CD4-positive, CD25-positive, alpha-beta regulatory T cell (primary cell): ENCODE results near the gene CDKAL1. TPM values are rescaled to one million over a fixed set of nuclear protein-coding genes. Genes with fewer than 3 reads are reported as not detected.
"Not testable (repeated sequence)": the region's sequence is repeated elsewhere in the genome, so short reads cannot be mapped to it uniquely, and the experiment has no call there.

Source experiments
- ATAC-seq, 2 donors: fragments of 150-1000 bp; cut with Tn5 transposase; one replicate each; pipeline ENCODE4 v1.10.0; 2021; ENCODE audit warnings: low read depth in 2 of 2, moderate number of reproducible peaks in 2 of 2, moderate library complexity in 1 of 2
- DNase-seq, 3 donors: peaks; one replicate each; pipeline versions ENCODE4 v3.0.0 to v3.0.0-alpha.2; 2012 to 2022; ENCODE audit warnings: mixed read lengths in 1 of 3
- H3K27ac ChIP-seq: one replicate; pipeline ENCODE4 v1.7.0; 2013; ENCODE audit warnings: mild to moderate bottlenecking, low read length; ENCODE audit not compliant: insufficient read depth, poor library complexity, severe bottlenecking
- H3K27me3 ChIP-seq: one replicate; pipeline ENCODE4 v1.7.0; 2013; ENCODE audit warnings: low read length; ENCODE audit not compliant: control insufficient read depth, insufficient read depth
- H3K36me3 ChIP-seq: one replicate; pipeline ENCODE4 v1.7.0; 2013; ENCODE audit warnings: mild to moderate bottlenecking, low read length, moderate library complexity; ENCODE audit not compliant: control insufficient read depth, insufficient read depth
- H3K4me1 ChIP-seq: 2 replicates; pipeline ENCODE4 v1.7.0; 2013; ENCODE audit warnings: mild to moderate bottlenecking, low read length; ENCODE audit not compliant: insufficient read depth, control insufficient read depth, poor library complexity, severe bottlenecking
- H3K4me3 ChIP-seq: one replicate; pipeline ENCODE4 v1.7.0; 2013; ENCODE audit warnings: low read depth, mild to moderate bottlenecking, low read length, moderate library complexity
- H3K9me3 ChIP-seq, 2 experiments: 1 replicate in 1 of 2; 2 replicates in 1 of 2; pipeline ENCODE4 v1.7.0; 2013; ENCODE audit warnings: low read length in 2 of 2, mild to moderate bottlenecking in 1 of 2, moderate library complexity in 1 of 2; ENCODE audit not compliant: control insufficient read depth in 2 of 2
- H3K27ac Mint-ChIP-seq, 3 donors: one replicate each; pipeline ENCODE4 v1.8.0; 2020 to 2022; ENCODE audit warnings: mild to moderate bottlenecking in 3 of 3, mixed read lengths in 3 of 3, moderate library complexity in 2 of 3
- H3K27me3 Mint-ChIP-seq: one replicate; pipeline ENCODE4 v1.8.0; 2022; ENCODE audit warnings: mild to moderate bottlenecking, mixed read lengths
- H3K36me3 Mint-ChIP-seq: one replicate; pipeline ENCODE4 v1.8.0; 2020; ENCODE audit warnings: mixed read lengths
- H3K4me1 Mint-ChIP-seq, 4 donors: one replicate each; pipeline ENCODE4 v1.8.0; 2020 to 2022; ENCODE audit warnings: mixed read lengths in 4 of 4, mild to moderate bottlenecking in 1 of 4
- H3K4me3 Mint-ChIP-seq, 4 donors: one replicate each; pipeline ENCODE4 v1.8.0; 2020 to 2022; ENCODE audit warnings: mild to moderate bottlenecking in 4 of 4, mixed read lengths in 4 of 4, moderate library complexity in 3 of 4
- H3K9me3 Mint-ChIP-seq, 7 donors: one replicate each; pipeline ENCODE4 v1.8.0; 2020 to 2022; ENCODE audit warnings: mixed read lengths in 7 of 7, mild to moderate bottlenecking in 3 of 7, moderate library complexity in 2 of 7
- polyA plus RNA-seq, 4 donors: library from polyadenylated mRNA; unstranded; fragments of 300-500 nt; fragmentation: Illumina TruSeq; gene quantifications; one replicate each; pipeline ENCODE4 v1.2.3, GENCODE V29; 2021
- total RNA-seq: library from RNA; stranded (reverse); gene quantifications from one replicate; pipeline ENCODE4 v1.2.3, GENCODE V29; 2022

The CDKAL1 gene
- total and polyA plus RNA-seq, 5 donors from 2014 or later: 26.1 to 39.4 (median 30.4) TPM

GRCh38 chr6:20644667-20645370 lies 110.6 kb downstream of the CDKAL1 start:
- Histone ChIP-seq H3K4me3 (no peak overlapping the region), H3K27ac (no peak overlapping the region), H3K4me1 (no peaks in the 10 kb centered on the region), H3K27me3 (no peaks in the 10 kb centered on the region), H3K36me3 (peaks cover 8% of the 10 kb centered on the region), H3K9me3 (no peaks in the 10 kb centered on the region)
- DNase-seq (no peak), ATAC-seq (no peak)
- no peak overlapping the region for H3K27ac Mint-ChIP-seq
- H3K9me3 Mint-ChIP-seq: peaks cover 0 to 2% (median 0%) of the 10 kb centered on the region in 7 donors
- peaks cover 5 to 18% (median 10%) of the 10 kb centered on the region in 4 donors for H3K4me1 Mint-ChIP-seq
- H3K27me3 Mint-ChIP-seq: peaks cover 3% of the 10 kb centered on the region
- peaks cover 35% of the 10 kb centered on the region for H3K36me3 Mint-ChIP-seq
- no peak overlapping the region for H3K4me3 Mint-ChIP-seq

- H3K27me3 Mint-ChIP-seq, DNase-seq, H3K27ac Mint-ChIP-seq, H3K27me3 ChIP-seq, H3K9me3 Mint-ChIP-seq, H3K4me3 Mint-ChIP-seq, H3K4me3 ChIP-seq, H3K9me3 ChIP-seq, H3K4me1 ChIP-seq, ATAC-seq, H3K27ac ChIP-seq, H3K36me3 ChIP-seq: not testable (repeated sequence)
- peaks cover 34% of the 10 kb centered on the region for H3K36me3 Mint-ChIP-seq
- peaks cover 6 to 11% (median 8%) of the 10 kb centered on the region in 4 donors for H3K4me1 Mint-ChIP-seq
Measured at GRCh38 chr6:20645572-20645971, 111.3 kb downstream of the CDKAL1 start.

- H3K27me3 ChIP-seq: no peaks in the 10 kb centered on the region
- H3K27ac ChIP-seq: no peak overlapping the region
- no peaks in the 10 kb centered on the region for H3K4me1 ChIP-seq
- DNase-seq: peak in 1 of 3 donors; percentile 27
- Mint-ChIP-seq H3K36me3 (peaks cover 47% of the 10 kb centered on the region), H3K4me1 (peaks cover 6 to 29% (median 16%) of the 10 kb centered on the region in 4 donors), H3K9me3 (peaks cover 0 to 2% (median 1%) of the 10 kb centered on the region in 7 donors), H3K27ac (no peak overlapping the region), H3K27me3 (no peaks in the 10 kb centered on the region), H3K4me3 (no peak overlapping the region)
- H3K36me3 ChIP-seq: peaks cover 8% of the 10 kb centered on the region
- no peak overlapping the region for H3K4me3 ChIP-seq
- no peaks in the 10 kb centered on the region for H3K9me3 ChIP-seq
- ATAC-seq: no peak
Measured at GRCh38 chr6:20647585-20647984, 113.3 kb downstream of the CDKAL1 start.

- not testable (repeated sequence) for H3K27ac Mint-ChIP-seq, H3K9me3 ChIP-seq, DNase-seq, H3K27ac ChIP-seq, H3K4me3 ChIP-seq, H3K36me3 ChIP-seq, H3K27me3 Mint-ChIP-seq, H3K9me3 Mint-ChIP-seq, H3K27me3 ChIP-seq, ATAC-seq, H3K4me1 ChIP-seq
- Mint-ChIP-seq H3K4me1 (peaks cover 11 to 34% (median 21%) of the 10 kb centered on the region in 4 donors), H3K4me3 (peak overlapping the region in 1 of 4 donors; percentile 43), H3K36me3 (peaks cover 57% of the 10 kb centered on the region)
Measured at GRCh38 chr6:20649696-20650470, 115.6 kb downstream of the CDKAL1 start.

GRCh38 chr6:20652299-20653084 lies 118.2 kb downstream of the CDKAL1 start:
- Histone ChIP-seq H3K4me1 (no peaks in the 10 kb centered on the region), H3K27me3 (no peaks in the 10 kb centered on the region), H3K36me3 (peaks cover 2% of the 10 kb centered on the region), H3K27ac (no peak overlapping the region), H3K4me3 (no peak overlapping the region), H3K9me3 (no peaks in the 10 kb centered on the region)
- peaks cover 12 to 35% (median 25%) of the 10 kb centered on the region in 4 donors for H3K4me1 Mint-ChIP-seq
- ATAC-seq: no peak
- no peak overlapping the region for H3K27ac Mint-ChIP-seq
- H3K4me3 Mint-ChIP-seq: no peak overlapping the region
- peaks cover 56% of the 10 kb centered on the region for H3K36me3 Mint-ChIP-seq
- peaks cover 0 to 3% (median 2%) of the 10 kb centered on the region in 7 donors for H3K9me3 Mint-ChIP-seq
- no peak for DNase-seq
- H3K27me3 Mint-ChIP-seq: no peaks in the 10 kb centered on the region

GRCh38 chr6:20653085-20653479 lies 118.8 kb downstream of the CDKAL1 start:
- ATAC-seq: no peak
- Mint-ChIP-seq H3K27me3 (no peaks in the 10 kb centered on the region), H3K4me1 (peaks cover 11 to 33% (median 25%) of the 10 kb centered on the region in 4 donors)

GRCh38 chr6:20655317-20655716 lies 121.1 kb downstream of the CDKAL1 start:
- Mint-ChIP-seq H3K36me3 (peaks cover 51% of the 10 kb centered on the region), H3K4me3 (no peak overlapping the region), H3K4me1 (peaks cover 14 to 39% (median 29%) of the 10 kb centered on the region in 4 donors), H3K9me3 (peaks cover 0 to 3% (median 0%) of the 10 kb centered on the region in 7 donors), H3K27ac (no peak overlapping the region), H3K27me3 (no peaks in the 10 kb centered on the region)
- Histone ChIP-seq H3K27ac (no peak overlapping the region), H3K4me1 (no peaks in the 10 kb centered on the region), H3K36me3 (peaks cover 2% of the 10 kb centered on the region), H3K4me3 (no peak overlapping the region), H3K27me3 (no peaks in the 10 kb centered on the region), H3K9me3 (no peaks in the 10 kb centered on the region)
- ATAC-seq (no peak), DNase-seq (no peak)

More at GRCh38 chr6:20653085-20653479, 118.8 kb downstream of the CDKAL1 start:
- Histone ChIP-seq H3K4me1 (no peaks in the 10 kb centered on the region), H3K4me3 (no peak overlapping the region), H3K27me3 (no peaks in the 10 kb centered on the region), H3K36me3 (peaks cover 2% of the 10 kb centered on the region), H3K9me3 (no peaks in the 10 kb centered on the region), H3K27ac (no peak overlapping the region)
- peaks cover 53% of the 10 kb centered on the region for H3K36me3 Mint-ChIP-seq
- H3K4me3 Mint-ChIP-seq: no peak overlapping the region
- DNase-seq: no peak
- H3K9me3 Mint-ChIP-seq: peaks cover 0 to 3% (median 2%) of the 10 kb centered on the region in 7 donors
- H3K27ac Mint-ChIP-seq: no peak overlapping the region
